Smooth muscle cell (in vitro differentiated cells): ENCODE measurements around the gene ZZZ3. TPM values are rescaled to one million over a fixed set of nuclear protein-coding genes. Genes with fewer than 3 reads are reported as not detected.

Source experiments
- DNase-seq: peaks from one replicate; lab custom pipeline; 2025; ENCODE audit not compliant: unreplicated experiment; lab: John Stamatoyannopoulos, UW
- H2AFZ ChIP-seq: fragments of 200-600 bp; sonication (generic); 2 replicates; pipeline ENCODE4 v1.6.0; 2016; ENCODE audit warnings: antibody characterized with exemption, low read depth, mild to moderate bottlenecking
- H3F3A ChIP-seq: fragments of 200-600 bp; sonication (generic); 2 replicates; pipeline ENCODE4 v1.6.0; 2017; ENCODE audit warnings: antibody characterized with exemption, low read depth
- H3K27ac ChIP-seq: fragments of 200-600 bp; sonication (generic); 2 replicates; pipeline ENCODE4 v1.5.1; 2016; ENCODE audit warnings: low read depth, mild to moderate bottlenecking
- H3K27me3 ChIP-seq: fragments of 200-600 bp; sonication (generic); 2 replicates; pipeline ENCODE4 v1.6.1; 2016; ENCODE audit warnings: low read depth, mild to moderate bottlenecking
- H3K36me3 ChIP-seq: fragments of 200-600 bp; sonication (generic); 2 replicates; pipeline ENCODE4 v1.5.1; 2016; ENCODE audit warnings: low read depth
- H3K4me1 ChIP-seq: fragments of 200-600 bp; sonication (generic); 2 replicates; pipeline ENCODE4 v1.5.1; 2016; ENCODE audit warnings: low read depth
- H3K4me2 ChIP-seq: fragments of 200-600 bp; sonication (generic); 2 replicates; pipeline ENCODE4 v1.6.0; 2016; ENCODE audit warnings: mild to moderate bottlenecking
- H3K4me3 ChIP-seq: fragments of 200-600 bp; sonication (generic); 2 replicates; pipeline ENCODE4 v1.5.1; 2016; ENCODE audit warnings: mild to moderate bottlenecking
- H3K79me2 ChIP-seq: fragments of 200-600 bp; sonication (generic); 2 replicates; pipeline ENCODE4 v1.6.0; 2016; ENCODE audit warnings: low read depth, mild to moderate bottlenecking
- H3K9ac ChIP-seq: fragments of 200-600 bp; sonication (generic); 2 replicates; pipeline ENCODE4 v1.6.0; 2016; ENCODE audit warnings: low read depth
- H3K9me3 ChIP-seq: fragments of 200-600 bp; sonication (generic); replicated peaks from 2 replicates; pipeline ENCODE4 v1.5.1; 2016; ENCODE audit warnings: low read depth
- H4K20me1 ChIP-seq: fragments of 200-600 bp; sonication (generic); 2 replicates; pipeline ENCODE4 v1.6.0; 2016; ENCODE audit warnings: low read depth
- WGBS: methylation state at CpG from one replicate; pipeline ENCODE4 v1.1.7; 2016; ENCODE audit warnings: low lambda C conversion rate; 5-methylcytosine and 5-hydroxymethylcytosine counted together
- polyA plus RNA-seq: library from polyadenylated mRNA; unstranded; fragments of >200 nt; fragmentation: Nextera tagmentation; extraction: Ambion mirVana; gene quantifications from 2 replicates; pipeline ENCODE4 v1.2.1, GENCODE V29; 2016
- total RNA-seq: library from RNA; depleted of rRNA; stranded (reverse); fragments of >200 nt; gene quantifications from 2 replicates; pipeline ENCODE4 v1.2.3, GENCODE V29; 2014
- TF ChIP-seq, protein P1 (sequence below): fragments of 200-600 bp; sonication (generic); IDR thresholded peaks from 2 replicates; pipeline ENCODE4 v1.5.1; 2017; ENCODE audit warnings: borderline replicate concordance, mild to moderate bottlenecking, antibody characterized with exemption; ENCODE audit not compliant: insufficient read depth, poor library complexity, severe bottlenecking

Gene ZZZ3
- total and polyA plus RNA-seq, 2 experiments from 2014 or later: 21.8 to 52.8 TPM

DNA sequence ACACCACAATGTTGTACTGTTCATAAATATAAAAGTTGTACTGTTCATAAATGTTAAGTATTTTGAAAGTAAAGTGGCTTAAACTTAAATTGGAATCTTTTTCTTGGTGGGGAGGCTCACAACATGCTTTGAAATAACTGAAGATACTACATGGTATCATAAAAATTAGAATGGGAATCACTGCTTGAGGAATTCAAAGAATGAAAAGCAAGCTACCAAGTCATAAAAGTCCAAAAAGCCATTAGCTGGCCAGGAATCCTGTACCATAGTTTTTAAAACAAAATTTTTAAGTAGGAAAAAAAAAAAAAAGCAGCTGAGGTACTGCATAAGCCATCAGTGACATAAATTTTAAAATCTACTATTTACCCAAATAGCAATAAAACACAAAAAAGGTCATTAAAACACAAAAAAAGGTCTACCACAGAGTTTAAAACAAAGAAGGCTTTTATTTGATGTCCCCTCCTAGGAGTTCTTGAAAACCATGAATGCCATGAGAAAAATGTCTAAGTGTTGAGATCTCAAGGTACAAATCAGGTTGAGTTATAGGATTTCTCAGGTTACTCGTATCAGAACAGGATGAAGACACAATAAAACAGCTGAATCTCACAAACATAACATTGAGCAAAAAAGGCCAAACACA, 8.6 kb downstream of the ZZZ3 start:
- H3K4me1 ChIP-seq: no peaks in the 10 kb centered on the region
- peaks cover 100% of the 10 kb centered on the region for H4K20me1 ChIP-seq
- no peaks in the 10 kb centered on the region for H3F3A ChIP-seq
- peaks cover 100% of the 10 kb centered on the region for H3K79me2 ChIP-seq
- H3K9me3 ChIP-seq: no peaks in the 10 kb centered on the region
- no peak overlapping the region for H3K4me2 ChIP-seq
- no peak for DNase-seq
- no peaks in the 10 kb centered on the region for H3K27me3 ChIP-seq
- no peak overlapping the region for H3K9ac ChIP-seq
- TF ChIP-seq, protein P1, sequence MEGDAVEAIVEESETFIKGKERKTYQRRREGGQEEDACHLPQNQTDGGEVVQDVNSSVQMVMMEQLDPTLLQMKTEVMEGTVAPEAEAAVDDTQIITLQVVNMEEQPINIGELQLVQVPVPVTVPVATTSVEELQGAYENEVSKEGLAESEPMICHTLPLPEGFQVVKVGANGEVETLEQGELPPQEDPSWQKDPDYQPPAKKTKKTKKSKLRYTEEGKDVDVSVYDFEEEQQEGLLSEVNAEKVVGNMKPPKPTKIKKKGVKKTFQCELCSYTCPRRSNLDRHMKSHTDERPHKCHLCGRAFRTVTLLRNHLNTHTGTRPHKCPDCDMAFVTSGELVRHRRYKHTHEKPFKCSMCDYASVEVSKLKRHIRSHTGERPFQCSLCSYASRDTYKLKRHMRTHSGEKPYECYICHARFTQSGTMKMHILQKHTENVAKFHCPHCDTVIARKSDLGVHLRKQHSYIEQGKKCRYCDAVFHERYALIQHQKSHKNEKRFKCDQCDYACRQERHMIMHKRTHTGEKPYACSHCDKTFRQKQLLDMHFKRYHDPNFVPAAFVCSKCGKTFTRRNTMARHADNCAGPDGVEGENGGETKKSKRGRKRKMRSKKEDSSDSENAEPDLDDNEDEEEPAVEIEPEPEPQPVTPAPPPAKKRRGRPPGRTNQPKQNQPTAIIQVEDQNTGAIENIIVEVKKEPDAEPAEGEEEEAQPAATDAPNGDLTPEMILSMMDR: no peak
- H3K27ac ChIP-seq: no peak overlapping the region
- H3K36me3 ChIP-seq: no peaks in the 10 kb centered on the region
- WGBS: 88% methylated on average over 1 of the region's 1 CpG
- no peak overlapping the region for H2AFZ ChIP-seq
- H3K4me3 ChIP-seq: no peak overlapping the region

DNA sequence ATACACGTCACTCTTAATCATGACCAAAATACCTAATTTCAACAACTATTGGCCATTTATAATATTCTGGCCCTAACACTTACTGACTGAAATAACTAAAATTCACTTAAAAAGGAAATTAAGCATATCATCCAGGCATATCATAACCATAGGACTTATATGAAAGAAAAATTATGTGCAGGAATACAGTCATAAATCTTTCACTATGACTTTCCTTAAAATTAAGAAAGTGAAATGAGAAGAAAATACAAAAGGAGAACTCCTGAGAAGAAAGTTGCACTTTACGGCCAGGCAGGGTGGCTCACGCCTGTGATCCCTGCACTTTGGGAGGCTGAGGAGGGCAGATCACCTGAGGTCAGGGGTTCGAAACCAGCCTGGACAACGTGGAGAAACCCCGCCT, 9.4 kb downstream of the ZZZ3 start:
- DNase-seq: no peak
- no peaks in the 10 kb centered on the region for H3K27me3 ChIP-seq
- TF ChIP-seq, protein P1: no peak
- H3K4me1 ChIP-seq: no peaks in the 10 kb centered on the region
- H3K9ac ChIP-seq: no peak overlapping the region
- H3K9me3 ChIP-seq: no peaks in the 10 kb centered on the region
- no peak overlapping the region for H3K4me3 ChIP-seq
- H2AFZ ChIP-seq: no peak overlapping the region
- H4K20me1 ChIP-seq: peaks cover 100% of the 10 kb centered on the region
- H3K36me3 ChIP-seq: no peaks in the 10 kb centered on the region
- H3K4me2 ChIP-seq: no peak overlapping the region
- no peaks in the 10 kb centered on the region for H3F3A ChIP-seq
- H3K79me2 ChIP-seq: peaks cover 100% of the 10 kb centered on the region
- WGBS: 95% methylated on average over 6 of the region's 6 CpGs
- H3K27ac ChIP-seq: no peak overlapping the region

DNA sequence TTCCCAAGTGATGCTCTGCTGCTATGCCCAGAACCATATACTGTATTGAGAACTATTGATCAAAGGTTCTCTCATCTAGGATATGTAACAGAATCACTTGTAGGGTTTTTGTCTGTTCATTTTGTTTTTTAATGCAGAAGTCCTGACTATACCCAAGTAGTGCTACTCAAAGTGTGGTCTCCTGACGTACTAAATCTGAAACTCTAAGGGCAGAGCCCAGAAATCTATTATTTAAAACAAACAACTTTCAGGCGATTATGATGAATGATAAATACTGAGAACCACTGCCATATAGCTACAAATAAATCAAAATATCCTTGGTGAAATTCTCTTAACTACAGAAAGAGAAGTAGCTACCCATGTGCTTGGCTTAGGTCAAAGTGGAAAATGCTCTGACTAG, 10.1 kb downstream of the ZZZ3 start:
- Histone ChIP-seq H3K4me1 (no peaks in the 10 kb centered on the region), H4K20me1 (peaks cover 100% of the 10 kb centered on the region), H3K9ac (no peak overlapping the region), H3K4me3 (no peak overlapping the region), H3K79me2 (peaks cover 100% of the 10 kb centered on the region), H3K27me3 (no peaks in the 10 kb centered on the region), H3F3A (no peaks in the 10 kb centered on the region), H2AFZ (no peak overlapping the region), H3K9me3 (no peaks in the 10 kb centered on the region), H3K4me2 (no peak overlapping the region), H3K36me3 (no peaks in the 10 kb centered on the region), H3K27ac (no peak overlapping the region)
- DNase-seq: no peak
- WGBS: 96% methylated on average over 2 of the region's 2 CpGs
- TF ChIP-seq, protein P1: no peak

DNA sequence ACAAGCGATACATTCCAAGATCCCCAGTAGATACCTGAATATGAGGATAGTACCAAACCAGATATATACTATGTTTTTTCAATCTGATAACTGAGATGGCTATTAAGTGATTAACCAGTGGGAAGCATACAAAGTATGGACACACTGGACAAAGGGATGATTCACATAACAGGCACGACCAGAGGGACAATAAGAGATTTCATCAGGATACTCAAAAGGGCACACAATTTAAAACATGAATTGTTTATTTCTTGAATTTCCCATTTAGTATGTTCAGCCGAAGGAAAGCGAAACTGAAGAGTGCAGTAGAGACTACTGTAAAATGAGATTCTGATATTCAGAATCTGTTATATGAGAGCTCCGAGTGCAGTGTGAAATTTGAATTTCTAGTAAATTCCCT, 10.6 kb downstream of the ZZZ3 start:
- no peak overlapping the region for H3K4me3 ChIP-seq
- TF ChIP-seq, protein P1: no peak
- H3K9me3 ChIP-seq: no peaks in the 10 kb centered on the region
- no peak overlapping the region for H3K9ac ChIP-seq
- H2AFZ ChIP-seq: no peak overlapping the region
- DNase-seq: no peak
- no peak overlapping the region for H3K4me2 ChIP-seq
- H4K20me1 ChIP-seq: peaks cover 100% of the 10 kb centered on the region
- WGBS: 87% methylated on average over 5 of the region's 5 CpGs
- peaks cover 100% of the 10 kb centered on the region for H3K79me2 ChIP-seq
- H3K4me1 ChIP-seq: no peaks in the 10 kb centered on the region
- H3K27ac ChIP-seq: no peak overlapping the region
- H3F3A ChIP-seq: no peaks in the 10 kb centered on the region
- H3K36me3 ChIP-seq: no peaks in the 10 kb centered on the region
- no peaks in the 10 kb centered on the region for H3K27me3 ChIP-seq
